Measurements from ENCODE around the gene RNF169. TPM values are rescaled to one million over a fixed set of nuclear protein-coding genes. Genes with fewer than 3 reads are reported as not detected.

The RNF169 gene
- total and polyA plus RNA-seq, 8 donors = 19.4 to 23.6 (median 22.2) TPM

- peak overlapping the region in 1 of 2 donors; percentile 19 for H3K27ac ChIP-seq
- TF ChIP-seq, protein P1, sequence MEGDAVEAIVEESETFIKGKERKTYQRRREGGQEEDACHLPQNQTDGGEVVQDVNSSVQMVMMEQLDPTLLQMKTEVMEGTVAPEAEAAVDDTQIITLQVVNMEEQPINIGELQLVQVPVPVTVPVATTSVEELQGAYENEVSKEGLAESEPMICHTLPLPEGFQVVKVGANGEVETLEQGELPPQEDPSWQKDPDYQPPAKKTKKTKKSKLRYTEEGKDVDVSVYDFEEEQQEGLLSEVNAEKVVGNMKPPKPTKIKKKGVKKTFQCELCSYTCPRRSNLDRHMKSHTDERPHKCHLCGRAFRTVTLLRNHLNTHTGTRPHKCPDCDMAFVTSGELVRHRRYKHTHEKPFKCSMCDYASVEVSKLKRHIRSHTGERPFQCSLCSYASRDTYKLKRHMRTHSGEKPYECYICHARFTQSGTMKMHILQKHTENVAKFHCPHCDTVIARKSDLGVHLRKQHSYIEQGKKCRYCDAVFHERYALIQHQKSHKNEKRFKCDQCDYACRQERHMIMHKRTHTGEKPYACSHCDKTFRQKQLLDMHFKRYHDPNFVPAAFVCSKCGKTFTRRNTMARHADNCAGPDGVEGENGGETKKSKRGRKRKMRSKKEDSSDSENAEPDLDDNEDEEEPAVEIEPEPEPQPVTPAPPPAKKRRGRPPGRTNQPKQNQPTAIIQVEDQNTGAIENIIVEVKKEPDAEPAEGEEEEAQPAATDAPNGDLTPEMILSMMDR (IDR thresholded peaks at IDR 0.05) = no peak
- no peaks in the 10 kb centered on the region for H3K9me3 ChIP-seq
- no peaks in the 10 kb centered on the region for H3K36me3 ChIP-seq
- H3K4me3 ChIP-seq = no peak overlapping the region
- DNase-seq (no peak), ATAC-seq (no peak)
- intact Hi-C loops (cut with DNase I) = no loop called here
- no peaks in the 10 kb centered on the region for H3K27me3 ChIP-seq
- H3K4me1 ChIP-seq = peaks cover 0 to 24% of the 10 kb centered on the region in 2 donors
These were observed 27.9 kb downstream of the RNF169 start for GRCh38 chr11:74776546-74776945.

- no peak for ATAC-seq
- peak overlapping the region in 1 of 2 donors; percentile 19 for H3K27ac ChIP-seq
These were observed 28.4 kb downstream of the RNF169 start for GRCh38 chr11:74777038-74777437.

DNA sequence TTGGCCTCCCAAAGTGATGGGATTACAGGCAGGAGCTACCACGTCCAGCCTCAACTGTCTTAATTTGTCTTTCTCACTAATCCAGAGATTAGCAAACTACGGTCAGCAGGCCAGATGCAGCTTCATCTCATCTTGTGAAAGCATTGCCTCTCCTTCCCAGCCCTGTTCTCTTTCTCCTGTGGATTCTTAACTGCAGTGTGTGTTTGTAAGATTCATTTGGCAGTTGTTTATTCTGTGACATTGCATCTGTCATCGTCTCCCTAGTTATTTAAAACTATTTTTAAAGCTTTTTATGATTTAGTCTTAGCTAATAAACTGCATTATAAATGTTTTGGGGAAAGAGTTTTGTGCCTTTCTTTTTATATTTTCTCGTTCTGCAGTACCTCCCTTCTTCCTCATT lies 29.2 kb downstream of the RNF169 start:
- intact Hi-C loops (cut with DNase I) = no loop called here
- DNase-seq (no peak), ATAC-seq (no peak)
- Histone ChIP-seq H3K27ac (no peak overlapping the region), H3K27me3 (no peaks in the 10 kb centered on the region), H3K9me3 (no peaks in the 10 kb centered on the region), H3K4me1 (peaks cover 3 to 35% of the 10 kb centered on the region in 2 donors), H3K4me3 (no peak overlapping the region), H3K36me3 (no peaks in the 10 kb centered on the region)
- TF ChIP-seq, protein P1 (IDR thresholded peaks at IDR 0.05) = no peak

More at GRCh38 chr11:74777038-74777437, 28.4 kb downstream of the RNF169 start:
- no peaks in the 10 kb centered on the region for H3K36me3 ChIP-seq
- no peaks in the 10 kb centered on the region for H3K27me3 ChIP-seq
- DNase-seq = no peak
- intact Hi-C loops (cut with DNase I) = no loop called here
- H3K4me1 ChIP-seq = peaks cover 0 to 27% of the 10 kb centered on the region in 2 donors
- TF ChIP-seq, protein P1 (IDR thresholded peaks at IDR 0.05) = no peak
- no peaks in the 10 kb centered on the region for H3K9me3 ChIP-seq
- no peak overlapping the region for H3K4me3 ChIP-seq

GRCh38 chr11:74778581-74778980 lies 29.9 kb downstream of the RNF169 start:
- TF ChIP-seq, protein P1 (IDR thresholded peaks at IDR 0.05) = no peak
- H3K27ac ChIP-seq = no peak overlapping the region
- no peak overlapping the region for H3K4me3 ChIP-seq
- no peaks in the 10 kb centered on the region for H3K36me3 ChIP-seq
- H3K27me3 ChIP-seq = no peaks in the 10 kb centered on the region
- H3K9me3 ChIP-seq = no peaks in the 10 kb centered on the region
- intact Hi-C loops (cut with DNase I) = no loop called here
- peaks cover 10 to 43% of the 10 kb centered on the region in 2 donors for H3K4me1 ChIP-seq
- DNase-seq (no peak), ATAC-seq (no peak)

- DNase-seq (peak in 1 of 4 donors; percentile 32), ATAC-seq (no peak)
- H3K27ac ChIP-seq = no peak overlapping the region
- TF ChIP-seq, protein P1 (IDR thresholded peaks at IDR 0.05) = no peak
- no peaks in the 10 kb centered on the region for H3K36me3 ChIP-seq
- H3K4me3 ChIP-seq = no peak overlapping the region
- no peaks in the 10 kb centered on the region for H3K27me3 ChIP-seq
- no peaks in the 10 kb centered on the region for H3K9me3 ChIP-seq
- peaks cover 11 to 56% of the 10 kb centered on the region in 2 donors for H3K4me1 ChIP-seq
- intact Hi-C loops (cut with DNase I) = no loop called here
These were observed 31.8 kb downstream of the RNF169 start for GRCh38 chr11:74780248-74781005.

Data from left lung (tissue), 10 donors.